Measurements from ENCODE around the gene NPAS3. TPM values are rescaled to one million over a fixed set of nuclear protein-coding genes. Genes with fewer than 3 reads are reported as not detected.

Gene NPAS3
- total and polyA plus RNA-seq, 5 donors from 2014 or later: not detected

GRCh38 chr14:33569821-33570687, 631.4 kb downstream of the NPAS3 start:
- H3K9me3 Mint-ChIP-seq: peaks cover 0 to 5% (median 0%) of the 10 kb centered on the region in 7 donors
- no peak for DNase-seq
- H3K36me3 Mint-ChIP-seq: no peaks in the 10 kb centered on the region
- no peak overlapping the region for H3K27ac Mint-ChIP-seq
- no peaks in the 10 kb centered on the region for H3K36me3 ChIP-seq (ENCODE audit: control insufficient read depth, insufficient read depth, low read length)
- H3K4me3 ChIP-seq (ENCODE audit: low read depth, low read length): no peak overlapping the region
- H3K27ac ChIP-seq (ENCODE audit: insufficient read depth, low read length, poor library complexity, severe bottlenecking): no peak overlapping the region
- no peaks in the 10 kb centered on the region for H3K4me1 Mint-ChIP-seq
- H3K4me3 Mint-ChIP-seq: no peak overlapping the region
- H3K9me3 ChIP-seq (ENCODE audit: control insufficient read depth in 2 of 2, low read length in 2 of 2): no peaks in the 10 kb centered on the region
- ATAC-seq (ENCODE audit: low read depth in 2 of 2): no peak
- H3K27me3 ChIP-seq (ENCODE audit: control insufficient read depth, insufficient read depth, low read length): no peaks in the 10 kb centered on the region
- no peaks in the 10 kb centered on the region for H3K27me3 Mint-ChIP-seq
- H3K4me1 ChIP-seq (ENCODE audit: control insufficient read depth, insufficient read depth, low read length, poor library complexity, severe bottlenecking): no peaks in the 10 kb centered on the region

GRCh38 chr14:33570694-33571310, 632.1 kb downstream of the NPAS3 start:
- Histone ChIP-seq H3K36me3 (ENCODE audit: control insufficient read depth, insufficient read depth, low read length) (no peaks in the 10 kb centered on the region), H3K27ac (ENCODE audit: insufficient read depth, low read length, poor library complexity, severe bottlenecking) (no peak overlapping the region), H3K27me3 (ENCODE audit: control insufficient read depth, insufficient read depth, low read length) (no peaks in the 10 kb centered on the region), H3K9me3 (ENCODE audit: control insufficient read depth in 2 of 2, low read length in 2 of 2) (no peaks in the 10 kb centered on the region), H3K4me3 (ENCODE audit: low read depth, low read length) (no peak overlapping the region), H3K4me1 (ENCODE audit: control insufficient read depth, insufficient read depth, low read length, poor library complexity, severe bottlenecking) (no peaks in the 10 kb centered on the region)
- Mint-ChIP-seq H3K27ac (no peak overlapping the region), H3K4me3 (no peak overlapping the region), H3K27me3 (no peaks in the 10 kb centered on the region), H3K4me1 (no peaks in the 10 kb centered on the region), H3K36me3 (no peaks in the 10 kb centered on the region), H3K9me3 (peaks cover 0 to 5% (median 0%) of the 10 kb centered on the region in 7 donors)
- no peak for DNase-seq
- no peak for ATAC-seq (ENCODE audit: low read depth in 2 of 2)

DNA sequence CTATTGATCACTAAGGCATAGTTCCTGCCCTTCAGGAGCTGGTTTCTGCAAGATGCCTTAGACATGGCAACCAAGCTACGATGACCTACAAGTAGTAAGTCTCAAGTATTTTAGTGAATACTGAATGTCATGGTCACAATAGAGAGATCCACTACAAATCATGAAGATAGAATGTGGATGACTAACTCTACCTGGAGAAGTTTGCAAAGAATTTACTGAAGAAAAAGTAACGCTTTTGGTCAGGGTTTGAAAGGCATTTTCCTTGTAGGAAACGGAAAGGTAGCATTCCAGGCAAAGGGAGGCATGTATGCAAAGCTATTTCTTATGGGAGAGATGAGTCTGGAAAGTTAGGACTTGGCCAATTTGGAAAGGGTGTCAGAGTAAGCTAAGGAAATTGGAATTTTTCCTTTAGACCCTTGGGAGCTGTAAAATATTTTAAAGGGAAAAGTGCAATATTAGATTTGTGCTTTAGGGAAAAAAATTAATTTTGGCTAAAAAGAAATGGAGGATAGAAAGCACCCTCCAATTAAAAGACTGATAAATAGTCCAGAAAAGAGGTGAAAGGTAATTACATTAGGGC, 634.7 kb downstream of the NPAS3 start:
- Histone ChIP-seq H3K27me3 (ENCODE audit: control insufficient read depth, insufficient read depth, low read length) (no peaks in the 10 kb centered on the region), H3K4me1 (ENCODE audit: control insufficient read depth, insufficient read depth, low read length, poor library complexity, severe bottlenecking) (no peaks in the 10 kb centered on the region), H3K27ac (ENCODE audit: insufficient read depth, low read length, poor library complexity, severe bottlenecking) (no peak overlapping the region), H3K36me3 (ENCODE audit: control insufficient read depth, insufficient read depth, low read length) (no peaks in the 10 kb centered on the region), H3K9me3 (ENCODE audit: control insufficient read depth in 2 of 2, low read length in 2 of 2) (no peaks in the 10 kb centered on the region), H3K4me3 (ENCODE audit: low read depth, low read length) (no peak overlapping the region)
- peaks cover 0 to 5% (median 0%) of the 10 kb centered on the region in 7 donors for H3K9me3 Mint-ChIP-seq
- no peaks in the 10 kb centered on the region for H3K27me3 Mint-ChIP-seq
- no peak overlapping the region for H3K4me3 Mint-ChIP-seq
- no peak for DNase-seq
- no peaks in the 10 kb centered on the region for H3K36me3 Mint-ChIP-seq
- H3K27ac Mint-ChIP-seq: no peak overlapping the region
- no peak for ATAC-seq (ENCODE audit: low read depth in 2 of 2)
- no peaks in the 10 kb centered on the region for H3K4me1 Mint-ChIP-seq

GRCh38 chr14:33576014-33576413, 637.3 kb downstream of the NPAS3 start:
- DNase-seq (no peak), ATAC-seq (ENCODE audit: low read depth in 2 of 2) (no peak)
- H3K36me3 Mint-ChIP-seq: no peaks in the 10 kb centered on the region
- Histone ChIP-seq H3K4me1 (ENCODE audit: control insufficient read depth, insufficient read depth, low read length, poor library complexity, severe bottlenecking) (no peaks in the 10 kb centered on the region), H3K27me3 (ENCODE audit: control insufficient read depth, insufficient read depth, low read length) (no peaks in the 10 kb centered on the region), H3K9me3 (ENCODE audit: control insufficient read depth in 2 of 2, low read length in 2 of 2) (no peaks in the 10 kb centered on the region), H3K27ac (ENCODE audit: insufficient read depth, low read length, poor library complexity, severe bottlenecking) (no peak overlapping the region), H3K36me3 (ENCODE audit: control insufficient read depth, insufficient read depth, low read length) (no peaks in the 10 kb centered on the region), H3K4me3 (ENCODE audit: low read depth, low read length) (no peak overlapping the region)
- H3K9me3 Mint-ChIP-seq: peaks cover 0 to 4% (median 0%) of the 10 kb centered on the region in 7 donors
- no peaks in the 10 kb centered on the region for H3K27me3 Mint-ChIP-seq
- no peak overlapping the region for H3K27ac Mint-ChIP-seq
- H3K4me1 Mint-ChIP-seq: no peaks in the 10 kb centered on the region
- no peak overlapping the region for H3K4me3 Mint-ChIP-seq

DNA sequence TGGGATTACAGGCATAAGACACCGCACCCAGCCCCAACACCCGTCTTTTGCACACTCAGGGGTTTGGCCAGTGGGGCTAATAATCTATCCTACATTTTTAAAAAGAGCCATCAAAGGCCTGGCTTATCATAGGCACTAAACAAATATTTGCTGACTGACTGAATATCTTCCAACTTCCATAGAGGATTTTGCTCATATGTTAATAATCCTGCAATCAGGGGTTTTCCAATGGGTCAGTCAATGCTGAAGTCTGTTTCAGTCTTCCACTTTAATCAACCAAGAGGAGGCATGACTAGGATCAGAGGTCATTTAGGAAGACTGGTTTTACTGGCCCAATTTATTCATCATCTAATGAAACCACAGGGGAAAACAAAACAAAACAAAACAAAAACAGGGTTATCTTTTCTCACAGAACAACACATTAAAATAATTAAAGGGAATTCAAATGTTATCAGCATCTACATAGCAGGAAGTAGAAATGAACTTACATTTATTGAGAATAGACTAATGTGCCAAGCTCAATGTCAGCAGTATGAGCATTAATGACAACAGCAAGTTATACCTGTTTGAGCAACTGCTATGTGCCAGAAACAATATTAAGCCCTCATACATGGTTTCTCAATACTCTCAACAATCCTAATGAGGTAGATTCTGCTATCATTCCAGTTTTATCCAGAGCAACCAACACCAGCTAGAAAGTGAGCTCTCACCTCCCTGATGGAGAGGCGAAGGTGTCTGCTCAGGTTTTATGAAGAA, 640.0 kb downstream of the NPAS3 start:
- no peak overlapping the region for H3K27ac Mint-ChIP-seq
- H3K9me3 Mint-ChIP-seq: peaks cover 0 to 4% (median 0%) of the 10 kb centered on the region in 7 donors
- H3K27ac ChIP-seq (ENCODE audit: insufficient read depth, low read length, poor library complexity, severe bottlenecking): no peak overlapping the region
- no peaks in the 10 kb centered on the region for H3K36me3 Mint-ChIP-seq
- H3K36me3 ChIP-seq (ENCODE audit: control insufficient read depth, insufficient read depth, low read length): no peaks in the 10 kb centered on the region
- no peak for ATAC-seq (ENCODE audit: low read depth in 2 of 2)
- no peak for DNase-seq
- H3K4me1 ChIP-seq (ENCODE audit: control insufficient read depth, insufficient read depth, low read length, poor library complexity, severe bottlenecking): no peaks in the 10 kb centered on the region
- H3K27me3 Mint-ChIP-seq: no peaks in the 10 kb centered on the region
- no peaks in the 10 kb centered on the region for H3K27me3 ChIP-seq (ENCODE audit: control insufficient read depth, insufficient read depth, low read length)
- H3K4me1 Mint-ChIP-seq: no peaks in the 10 kb centered on the region
- H3K4me3 Mint-ChIP-seq: no peak overlapping the region
- no peak overlapping the region for H3K4me3 ChIP-seq (ENCODE audit: low read depth, low read length)
- no peaks in the 10 kb centered on the region for H3K9me3 ChIP-seq (ENCODE audit: control insufficient read depth in 2 of 2, low read length in 2 of 2)

DNA sequence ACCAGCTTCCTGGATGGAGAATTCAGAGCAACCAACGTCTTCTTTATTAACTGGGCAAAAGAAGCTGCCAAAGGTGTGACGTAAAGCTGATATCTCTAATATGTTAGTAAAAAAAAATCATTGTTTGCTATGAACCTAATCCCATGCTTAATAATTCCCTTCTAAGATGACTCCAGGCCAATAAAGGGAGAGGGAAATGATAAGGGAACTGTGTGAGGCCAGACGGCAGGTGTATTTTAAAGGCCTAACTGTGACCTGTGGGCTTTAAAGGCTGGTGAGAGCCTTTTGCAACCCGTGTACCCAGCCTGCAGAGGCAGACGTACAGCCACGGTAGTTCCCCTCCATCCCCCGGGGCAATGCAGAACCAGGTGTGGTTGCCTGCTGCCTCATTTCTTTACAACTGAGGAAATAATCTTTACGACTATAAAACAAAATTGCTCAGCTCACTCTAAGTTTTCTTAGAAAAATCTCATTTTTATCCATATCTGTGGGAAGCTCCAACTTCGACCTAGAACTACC, 641.6 kb downstream of the NPAS3 start:
- Mint-ChIP-seq H3K27me3 (no peaks in the 10 kb centered on the region), H3K4me3 (no peak overlapping the region), H3K9me3 (peaks cover 0 to 3% (median 0%) of the 10 kb centered on the region in 7 donors), H3K4me1 (no peaks in the 10 kb centered on the region), H3K36me3 (no peaks in the 10 kb centered on the region), H3K27ac (no peak overlapping the region)
- no peak overlapping the region for H3K4me3 ChIP-seq (ENCODE audit: low read depth, low read length)
- no peaks in the 10 kb centered on the region for H3K27me3 ChIP-seq (ENCODE audit: control insufficient read depth, insufficient read depth, low read length)
- H3K4me1 ChIP-seq (ENCODE audit: control insufficient read depth, insufficient read depth, low read length, poor library complexity, severe bottlenecking): no peaks in the 10 kb centered on the region
- no peaks in the 10 kb centered on the region for H3K9me3 ChIP-seq (ENCODE audit: control insufficient read depth in 2 of 2, low read length in 2 of 2)
- H3K36me3 ChIP-seq (ENCODE audit: control insufficient read depth, insufficient read depth, low read length): no peaks in the 10 kb centered on the region
- H3K27ac ChIP-seq (ENCODE audit: insufficient read depth, low read length, poor library complexity, severe bottlenecking): no peak overlapping the region
- ATAC-seq (ENCODE audit: low read depth in 2 of 2) (no peak), DNase-seq (no peak)

GRCh38 chr14:33580841-33581240, 642.2 kb downstream of the NPAS3 start:
- Histone ChIP-seq H3K36me3 (ENCODE audit: control insufficient read depth, insufficient read depth, low read length) (no peaks in the 10 kb centered on the region), H3K9me3 (ENCODE audit: control insufficient read depth in 2 of 2, low read length in 2 of 2) (no peaks in the 10 kb centered on the region), H3K4me1 (ENCODE audit: control insufficient read depth, insufficient read depth, low read length, poor library complexity, severe bottlenecking) (no peaks in the 10 kb centered on the region), H3K27ac (ENCODE audit: insufficient read depth, low read length, poor library complexity, severe bottlenecking) (no peak overlapping the region), H3K27me3 (ENCODE audit: control insufficient read depth, insufficient read depth, low read length) (no peaks in the 10 kb centered on the region), H3K4me3 (ENCODE audit: low read depth, low read length) (no peak overlapping the region)
- Mint-ChIP-seq H3K27me3 (no peaks in the 10 kb centered on the region), H3K9me3 (peaks cover 0 to 3% (median 0%) of the 10 kb centered on the region in 7 donors), H3K4me3 (no peak overlapping the region), H3K36me3 (no peaks in the 10 kb centered on the region), H3K4me1 (no peaks in the 10 kb centered on the region), H3K27ac (no peak overlapping the region)
- DNase-seq: no peak
- ATAC-seq (ENCODE audit: low read depth in 2 of 2): no peak

Data from CD4-positive, CD25-positive, alpha-beta regulatory T cell (primary cell).